ENCODE results near the gene ITGA5. TPM values are rescaled to one million over a fixed set of nuclear protein-coding genes. Genes with fewer than 3 reads are reported as not detected.

The ITGA5 gene
- total RNA-seq, 6 experiments from 2014 or later, result 261 to 355 (median 329) TPM

DNA sequence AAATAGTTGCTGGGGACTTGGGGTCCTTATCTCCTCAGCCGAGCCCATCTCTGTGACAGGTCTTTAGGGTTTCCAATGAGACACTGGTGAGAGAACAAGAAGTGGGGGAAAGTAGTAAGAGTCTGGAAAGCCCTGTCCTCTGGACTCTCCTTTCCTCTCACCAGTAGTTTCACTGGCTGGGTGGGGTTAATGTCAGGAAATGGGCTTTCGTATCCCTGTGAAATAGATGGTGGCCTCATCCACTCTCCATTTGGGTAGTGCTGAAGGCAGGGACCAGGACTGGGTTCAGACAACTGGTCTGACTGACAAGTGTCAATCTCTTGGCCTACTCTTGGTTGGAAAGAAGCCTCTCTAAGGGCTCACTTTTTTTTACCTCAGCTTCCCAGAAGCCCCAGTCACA, 42.1 kb downstream of the ITGA5 start:
- DNase-seq, result no peak
- TF ChIP-seq, protein P1, sequence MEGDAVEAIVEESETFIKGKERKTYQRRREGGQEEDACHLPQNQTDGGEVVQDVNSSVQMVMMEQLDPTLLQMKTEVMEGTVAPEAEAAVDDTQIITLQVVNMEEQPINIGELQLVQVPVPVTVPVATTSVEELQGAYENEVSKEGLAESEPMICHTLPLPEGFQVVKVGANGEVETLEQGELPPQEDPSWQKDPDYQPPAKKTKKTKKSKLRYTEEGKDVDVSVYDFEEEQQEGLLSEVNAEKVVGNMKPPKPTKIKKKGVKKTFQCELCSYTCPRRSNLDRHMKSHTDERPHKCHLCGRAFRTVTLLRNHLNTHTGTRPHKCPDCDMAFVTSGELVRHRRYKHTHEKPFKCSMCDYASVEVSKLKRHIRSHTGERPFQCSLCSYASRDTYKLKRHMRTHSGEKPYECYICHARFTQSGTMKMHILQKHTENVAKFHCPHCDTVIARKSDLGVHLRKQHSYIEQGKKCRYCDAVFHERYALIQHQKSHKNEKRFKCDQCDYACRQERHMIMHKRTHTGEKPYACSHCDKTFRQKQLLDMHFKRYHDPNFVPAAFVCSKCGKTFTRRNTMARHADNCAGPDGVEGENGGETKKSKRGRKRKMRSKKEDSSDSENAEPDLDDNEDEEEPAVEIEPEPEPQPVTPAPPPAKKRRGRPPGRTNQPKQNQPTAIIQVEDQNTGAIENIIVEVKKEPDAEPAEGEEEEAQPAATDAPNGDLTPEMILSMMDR (IDR thresholded peaks at IDR 0.05), result no peak
- Mint-ChIP-seq H3K27me3 (ENCODE audit: insufficient read depth) (no peaks in the 10 kb centered on the region), H3K36me3 (ENCODE audit: low read depth) (no peaks in the 10 kb centered on the region), H3K27ac (no peak overlapping the region), H3K9me3 (no peaks in the 10 kb centered on the region), H3K4me3 (no peak overlapping the region), H3K4me1 (ENCODE audit: low read depth) (peaks cover 42% of the 10 kb centered on the region)

DNA sequence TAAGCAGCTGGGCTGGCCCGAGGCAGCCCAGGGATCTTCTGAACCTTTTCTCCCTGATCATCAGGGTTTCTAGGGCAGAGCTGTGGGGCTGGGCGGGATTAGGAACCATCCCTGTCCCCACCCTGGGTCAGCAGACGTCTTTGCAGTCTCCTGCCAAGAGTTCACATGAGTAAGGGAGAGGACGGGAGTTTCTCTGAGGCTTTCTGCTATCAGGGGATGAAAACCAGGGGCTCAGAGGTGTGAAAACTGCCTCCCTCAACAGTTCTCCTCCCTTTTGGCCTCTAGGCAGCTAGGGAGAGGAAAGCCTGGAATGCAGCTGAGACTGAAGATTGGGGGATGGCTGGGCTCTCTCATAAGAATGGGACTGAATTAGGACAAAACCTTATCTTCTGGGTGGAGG, 42.5 kb downstream of the ITGA5 start:
- TF ChIP-seq, protein P1 (IDR thresholded peaks at IDR 0.05), result no peak
- no peak overlapping the region for H3K4me3 Mint-ChIP-seq

DNA sequence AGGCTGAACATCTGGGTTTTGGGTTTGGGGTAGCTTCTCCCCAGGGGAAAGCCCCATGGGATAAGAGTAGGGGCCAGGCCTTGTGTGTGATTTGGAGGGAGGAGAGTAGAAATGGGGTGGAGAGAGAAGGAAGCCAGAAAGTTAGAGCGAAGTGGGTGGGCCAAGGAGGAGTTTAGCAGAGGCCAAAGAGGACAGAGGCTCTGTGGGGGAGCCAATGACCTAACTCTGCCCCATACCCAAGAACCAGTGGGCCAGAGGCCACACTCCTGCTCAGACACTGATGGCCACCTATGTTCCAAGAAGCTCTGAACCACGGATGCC, 43.8 kb downstream of the ITGA5 start:
- Mint-ChIP-seq H3K27ac (no peak overlapping the region), H3K4me1 (ENCODE audit: low read depth) (peaks cover 44% of the 10 kb centered on the region), H3K36me3 (ENCODE audit: low read depth) (no peaks in the 10 kb centered on the region), H3K4me3 (no peak overlapping the region), H3K9me3 (no peaks in the 10 kb centered on the region), H3K27me3 (ENCODE audit: insufficient read depth) (no peaks in the 10 kb centered on the region; the same call in 1 of the 2 replicates)
- DNase-seq, result no peak
- TF ChIP-seq, protein P1 (IDR thresholded peaks at IDR 0.05), result no peak

More for the DNA sequence above, 42.5 kb downstream of the ITGA5 start:
- no peak for DNase-seq
- Mint-ChIP-seq H3K36me3 (ENCODE audit: low read depth) (no peaks in the 10 kb centered on the region), H3K9me3 (no peaks in the 10 kb centered on the region), H3K27me3 (ENCODE audit: insufficient read depth) (no peaks in the 10 kb centered on the region), H3K4me1 (ENCODE audit: low read depth) (peaks cover 43% of the 10 kb centered on the region), H3K27ac (no peak overlapping the region)

DNA sequence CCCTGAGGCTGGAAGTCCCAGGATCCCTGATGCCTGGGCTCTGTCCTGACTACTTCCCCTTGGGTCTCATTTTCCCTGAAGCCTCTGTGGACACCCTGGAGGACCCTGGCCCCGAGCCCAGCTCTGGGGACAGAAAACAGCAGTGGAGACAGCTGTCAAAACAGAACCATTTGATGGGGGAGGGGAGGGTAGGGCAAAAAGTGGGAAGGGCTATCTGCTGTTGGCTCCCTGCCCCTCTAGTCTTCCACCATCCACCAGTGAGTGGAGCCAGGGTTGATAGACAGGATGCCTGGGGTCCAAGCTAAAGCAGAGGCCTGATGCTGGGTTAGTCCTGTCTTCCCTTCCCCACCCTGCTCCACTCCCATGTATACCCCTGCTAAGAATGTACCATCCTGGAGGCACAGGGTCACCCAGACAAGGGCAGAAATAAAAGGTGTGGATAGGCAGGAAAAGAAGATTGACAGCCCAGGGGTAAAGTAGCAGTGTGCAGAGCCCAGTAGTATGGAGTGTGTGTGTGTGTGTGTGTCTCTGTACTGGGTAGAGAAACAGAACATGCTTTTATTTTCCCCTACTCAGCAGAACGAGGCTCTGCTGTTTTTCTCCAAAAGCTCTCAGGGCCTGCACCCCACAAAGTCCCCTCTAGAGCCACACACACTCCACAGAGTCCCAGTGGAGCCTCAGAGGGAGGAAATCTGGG, 44.4 kb downstream of the ITGA5 start:
- H3K36me3 Mint-ChIP-seq (ENCODE audit: low read depth), result no peaks in the 10 kb centered on the region
- H3K27me3 Mint-ChIP-seq (ENCODE audit: insufficient read depth), result no peaks in the 10 kb centered on the region; the same call in 1 of the 2 replicates
- H3K4me1 Mint-ChIP-seq (ENCODE audit: low read depth), result peaks cover 41% of the 10 kb centered on the region
- H3K4me3 Mint-ChIP-seq, result no peak overlapping the region
- TF ChIP-seq, protein P1 (IDR thresholded peaks at IDR 0.05), result no peak
- no peaks in the 10 kb centered on the region for H3K9me3 Mint-ChIP-seq
- H3K27ac Mint-ChIP-seq, result no peak overlapping the region
- no peak for DNase-seq

DNA sequence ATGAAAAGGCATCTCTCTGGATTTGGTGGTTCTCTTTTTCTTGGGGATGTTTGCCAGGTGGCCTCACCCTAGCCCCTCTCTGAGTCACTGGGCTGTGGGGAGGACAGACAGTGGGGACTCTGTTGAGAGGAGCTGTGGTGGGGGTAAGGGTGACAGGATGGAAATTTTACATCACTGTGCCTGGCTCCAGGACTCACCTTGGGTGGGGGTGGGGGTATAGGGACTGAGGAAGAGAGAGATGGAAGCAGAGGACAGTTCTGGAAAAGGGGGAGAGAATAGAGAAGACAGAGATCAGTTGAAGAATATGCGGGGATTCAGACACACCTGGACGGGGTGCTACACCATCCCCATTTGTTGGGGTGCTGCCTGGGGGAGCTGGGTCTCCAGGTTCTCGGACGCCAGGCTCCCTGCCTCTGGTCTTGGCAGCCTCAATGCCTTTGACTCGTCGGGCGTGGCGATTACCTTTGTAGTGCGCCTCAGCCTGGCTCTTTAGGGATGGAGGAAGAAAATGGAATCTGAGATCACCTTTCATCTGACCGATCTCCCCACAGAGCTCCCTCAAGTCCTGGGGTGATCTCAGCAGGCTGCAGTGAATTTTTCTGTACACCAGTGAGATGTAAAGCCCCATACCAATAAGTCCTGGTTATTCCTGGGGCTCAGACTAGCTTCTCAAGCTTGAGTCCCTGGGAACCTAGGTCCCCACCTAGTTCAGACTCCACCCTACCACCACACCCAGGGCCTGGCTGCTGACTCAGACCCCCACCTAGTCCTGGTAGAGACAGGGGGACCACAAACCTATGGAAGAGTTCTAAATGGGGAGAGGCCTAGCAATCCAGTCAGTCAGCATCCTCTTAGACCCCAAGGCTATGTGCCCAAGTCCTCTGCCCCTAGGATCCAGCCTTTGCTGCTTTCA, 45.2 kb downstream of the ITGA5 start:
- Mint-ChIP-seq H3K27ac (no peak overlapping the region), H3K36me3 (ENCODE audit: low read depth) (no peaks in the 10 kb centered on the region), H3K9me3 (no peaks in the 10 kb centered on the region), H3K4me3 (no peak overlapping the region), H3K27me3 (ENCODE audit: insufficient read depth) (no peaks in the 10 kb centered on the region; the same call in 1 of the 2 replicates), H3K4me1 (ENCODE audit: low read depth) (peaks cover 43% of the 10 kb centered on the region)
- no peak for DNase-seq
- TF ChIP-seq, protein P1 (IDR thresholded peaks at IDR 0.05), result no peak
